PFSK-1 (cell line): ENCODE results near the gene SIRPB1.

Experiments
- POLR2AphosphoS5 ChIP-seq: IDR thresholded peaks from 2 replicates; pipeline ENCODE4 v1.6.1; 2012; ENCODE audit warnings: low read depth, mild to moderate bottlenecking, control low read depth, low read length, moderate library complexity
- TAF1 ChIP-seq: IDR thresholded peaks from 2 replicates; pipeline ENCODE4 v1.6.1; 2012; ENCODE audit warnings: low read length, control low read depth, borderline replicate concordance; ENCODE audit not compliant: insufficient read depth

- TF ChIP-seq POLR2AphosphoS5: no peak
- no peak for TF ChIP-seq TAF1
Measured at GRCh38 chr20:1665345-1665744, 45.5 kb upstream of the SIRPB1 start.
